GM13976 (cell line): ENCODE data around the gene TTYH3.

ENCODE experiments used
- DNase-seq: peaks from one replicate; pipeline ENCODE4 v3.0.0; 2012; ENCODE audit warnings: low spot score
- CTCF ChIP-seq: IDR thresholded peaks from 2 replicates; pipeline ENCODE4 v1.5.1; 2012; ENCODE audit warnings: borderline replicate concordance, mild to moderate bottlenecking; ENCODE audit not compliant: insufficient read depth; ENCODE audit errors: extremely low read depth, missing control alignments, control extremely low read depth
- in situ Hi-C: fragments of 300-500 bp; cut with MboI; formaldehyde crosslinking; loops from one replicate; pipeline ENCODE4 v1.12.0; 2022; ENCODE audit warnings: low sequenced_read_pairs, mixed read lengths, inconsistent platforms; ENCODE audit not compliant: unreplicated experiment

Gene TTYH3

DNA sequence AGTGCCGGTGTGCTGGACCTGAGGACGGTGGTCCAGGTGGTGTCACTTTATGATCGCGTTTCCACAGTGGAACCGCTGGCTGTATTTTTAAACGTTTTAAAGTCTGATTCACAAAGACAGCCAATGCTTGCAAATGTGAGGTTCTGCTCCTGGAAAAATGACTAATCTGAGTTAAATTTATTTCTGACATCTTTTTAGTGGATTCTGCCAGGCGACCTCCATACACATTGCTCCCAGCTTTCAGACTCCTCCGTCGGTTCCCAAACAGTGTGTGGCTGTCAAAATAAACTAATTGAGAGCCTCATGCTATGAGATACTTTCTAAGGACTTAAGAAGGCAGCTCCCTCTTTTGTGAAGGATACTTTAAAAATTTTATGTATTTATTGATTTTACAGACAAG is 12.7 kb upstream of the TTYH3 start:
- DNase-seq = no peak
- in situ Hi-C loops = no loop called here
- TF ChIP-seq CTCF = no peak

DNA sequence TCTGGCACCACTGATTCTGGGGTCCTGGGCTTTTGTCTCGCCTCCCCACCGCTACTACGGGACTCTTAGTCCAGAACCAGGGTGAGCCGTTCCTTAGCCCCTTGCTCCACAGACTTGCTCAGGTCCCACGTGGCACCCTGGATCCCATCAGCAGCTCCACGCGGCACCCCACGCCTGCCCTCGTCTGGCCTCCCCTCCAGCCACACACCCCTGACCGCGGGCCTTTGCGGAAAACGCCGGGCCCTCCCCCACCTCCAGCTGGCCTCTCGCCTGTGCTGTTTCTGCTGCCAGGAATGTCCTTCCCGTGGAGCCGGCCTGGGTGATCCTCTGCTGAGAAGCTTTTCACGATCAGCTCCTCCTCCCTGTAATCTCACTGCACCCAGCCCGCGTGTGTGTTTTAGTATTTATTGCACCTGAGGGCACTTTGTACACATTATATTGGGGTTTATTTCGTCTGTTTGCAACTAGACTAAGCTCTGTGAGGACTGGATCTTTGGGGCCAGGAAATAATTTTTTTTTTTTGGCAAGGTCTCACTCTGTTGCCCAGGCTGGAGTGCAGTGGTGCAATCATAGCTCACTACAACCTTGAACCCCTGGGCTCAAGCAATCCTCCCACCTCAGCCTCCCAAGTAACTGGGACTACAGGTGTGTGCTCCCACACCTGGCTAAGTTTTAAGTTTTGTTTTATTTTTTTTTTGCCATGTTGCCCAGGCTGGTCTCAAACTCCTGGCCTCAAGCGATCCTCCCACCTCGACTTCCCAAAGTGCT is 10.5 kb upstream of the TTYH3 start:
- in situ Hi-C loops = no loop called here
- TF ChIP-seq CTCF = no peak
- DNase-seq = no peak

DNA sequence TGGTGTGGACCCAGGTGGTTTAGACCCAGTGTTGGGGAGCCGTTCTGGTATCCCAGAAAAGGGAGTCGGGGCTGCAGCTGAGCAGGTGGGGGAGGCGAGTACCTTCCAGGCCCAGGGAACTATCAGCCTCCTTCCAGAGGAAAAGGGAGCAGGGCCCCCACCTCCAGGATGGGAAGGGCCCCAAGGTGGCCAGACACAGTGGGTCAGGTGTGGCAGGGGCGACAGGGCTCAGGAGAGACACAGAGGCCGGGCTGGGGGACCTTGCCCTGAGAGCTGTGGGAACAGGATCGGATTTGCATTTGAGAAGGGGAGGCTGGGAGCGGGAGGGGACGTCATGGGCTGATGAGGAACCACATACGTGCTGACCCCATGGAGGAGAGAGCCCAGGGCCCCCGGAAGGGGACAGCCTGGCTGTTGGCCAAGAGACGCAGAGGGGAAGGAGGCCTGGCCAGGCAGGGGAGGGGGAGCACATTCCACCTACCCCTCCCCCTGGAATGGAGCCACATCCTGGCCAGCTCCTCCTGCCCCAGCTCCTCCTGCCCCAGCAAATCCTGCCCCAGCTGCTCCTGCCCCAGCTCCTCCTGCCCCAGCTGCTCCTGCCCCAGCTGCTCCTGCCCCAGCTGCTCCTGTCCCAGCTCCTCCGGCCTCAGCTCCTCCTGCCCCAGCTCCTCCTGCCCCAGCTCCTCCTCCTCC is 9.7 kb upstream of the TTYH3 start:
- no peak for TF ChIP-seq CTCF
- in situ Hi-C loops = no loop called here

GRCh38 chr7:2622869-2623697 is 8.7 kb upstream of the TTYH3 start:
- DNase-seq = no peak
- no peak for TF ChIP-seq CTCF
- in situ Hi-C loops = no loop called here

More for the DNA sequence above, 9.7 kb upstream of the TTYH3 start:
- no peak for DNase-seq

DNA sequence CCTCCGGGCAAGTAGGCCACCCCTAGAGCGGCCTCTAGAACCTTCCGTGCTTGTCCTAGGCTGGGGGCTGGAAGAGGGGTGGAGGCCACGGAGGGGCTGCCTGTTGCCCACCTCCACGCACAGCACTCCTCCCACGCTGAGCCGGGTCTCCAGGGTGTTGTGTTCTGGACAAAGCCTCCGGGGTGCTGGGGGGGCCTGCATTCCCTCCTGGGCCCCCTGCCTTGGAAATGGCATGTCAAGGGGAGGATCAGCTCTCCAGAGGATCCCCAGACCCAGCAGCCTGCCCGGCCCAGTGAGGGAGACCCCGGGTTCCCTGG is 8.1 kb upstream of the TTYH3 start:
- DNase-seq = no peak
- in situ Hi-C loops = no loop called here
- TF ChIP-seq CTCF = no peak

DNA sequence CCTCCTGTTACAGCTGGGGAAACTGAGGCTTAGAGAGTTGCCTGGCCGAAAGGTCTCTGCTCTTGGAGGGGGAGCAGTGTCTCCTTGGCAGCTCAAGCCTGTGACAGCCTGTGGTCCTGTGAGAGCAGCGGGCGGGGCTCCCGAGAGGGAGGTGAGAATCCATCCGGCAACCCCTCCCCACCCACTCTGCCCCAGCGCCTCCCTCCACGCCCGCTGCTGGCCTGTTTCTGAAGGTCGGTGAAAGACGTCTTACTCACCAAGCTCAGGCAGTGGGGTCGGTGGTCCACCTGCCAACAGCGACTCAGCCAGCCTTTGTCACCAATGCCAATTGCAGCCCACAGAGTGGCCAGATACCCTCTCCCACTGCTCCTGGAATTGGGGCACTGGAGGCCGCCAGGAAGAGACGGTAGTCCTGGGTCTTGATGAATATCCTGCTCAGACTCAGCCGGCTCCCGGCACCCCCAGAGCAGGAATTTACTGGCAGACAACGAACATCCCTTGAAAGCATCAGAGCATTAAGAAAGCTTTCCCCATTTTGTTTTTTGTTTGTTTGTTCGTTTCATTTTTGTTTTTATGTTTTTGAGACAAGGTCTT is 7.4 kb upstream of the TTYH3 start:
- in situ Hi-C loops = no loop called here
- TF ChIP-seq CTCF = no peak
- no peak for DNase-seq
